MM.1S (cell line): ENCODE data around the gene AGRP.

ENCODE experiments used
- DNase-seq: peaks from one replicate; pipeline ENCODE4 v3.0.0-alpha.2; 2015
- H2AFZ ChIP-seq: fragments of 300-600 bp; sonication (generic); 2 replicates; pipeline ENCODE4 v1.6.0; 2016; ENCODE audit warnings: antibody characterized with exemption, low read length
- H3F3A ChIP-seq: fragments of 300-600 bp; sonication (generic); 2 replicates; pipeline ENCODE4 v1.6.1; 2016; ENCODE audit warnings: mild to moderate bottlenecking, antibody characterized with exemption, low read length, moderate library complexity, mixed read lengths; ENCODE audit not compliant: insufficient read depth
- H3K27ac ChIP-seq: fragments of 300-600 bp; sonication (generic); 2 replicates; pipeline ENCODE4 v1.5.1; 2016; ENCODE audit warnings: mild to moderate bottlenecking, low read length
- H3K27me3 ChIP-seq: fragments of 300-600 bp; sonication (generic); replicated peaks from 2 replicates; pipeline ENCODE4 v1.6.0; 2016; ENCODE audit warnings: low read length; ENCODE audit not compliant: insufficient read depth
- H3K36me3 ChIP-seq: fragments of 300-600 bp; sonication (generic); replicated peaks from 2 replicates; pipeline ENCODE4 v1.6.1; 2016; ENCODE audit warnings: mild to moderate bottlenecking, low read length, mixed read lengths; ENCODE audit not compliant: insufficient read depth
- H3K4me1 ChIP-seq: fragments of 300-600 bp; sonication (generic); 2 replicates; pipeline ENCODE4 v1.6.1; 2016; ENCODE audit warnings: low read length, mixed read lengths
- H3K4me2 ChIP-seq: fragments of 300-600 bp; sonication (generic); 2 replicates; pipeline ENCODE4 v1.6.0; 2016; ENCODE audit warnings: low read depth, low read length
- H3K4me3 ChIP-seq: fragments of 300-600 bp; sonication (generic); 2 replicates; pipeline ENCODE4 v1.5.1; 2016; ENCODE audit warnings: low read length, mixed read lengths
- H3K79me2 ChIP-seq: fragments of 300-600 bp; sonication (generic); 2 replicates; pipeline ENCODE4 v1.6.1; 2016; ENCODE audit warnings: mixed run types, low read length, mixed read lengths
- H3K9ac ChIP-seq: fragments of 300-600 bp; sonication (generic); 2 replicates; pipeline ENCODE4 v1.6.1; 2016; ENCODE audit warnings: low read length, mixed read lengths
- H3K9me2 ChIP-seq: fragments of 300-600 bp; sonication (generic); replicated peaks from 2 replicates; pipeline ENCODE4 v1.6.1; 2016; ENCODE audit warnings: mild to moderate bottlenecking, low read length, mixed read lengths; ENCODE audit not compliant: insufficient read depth
- H3K9me3 ChIP-seq: fragments of 300-600 bp; sonication (generic); replicated peaks from 2 replicates; pipeline ENCODE4 v1.6.1; 2016; ENCODE audit warnings: mild to moderate bottlenecking, low read length, mixed read lengths; ENCODE audit not compliant: insufficient read depth
- H4K20me1 ChIP-seq: fragments of 300-600 bp; sonication (generic); 2 replicates; pipeline ENCODE4 v1.6.1; 2016; ENCODE audit warnings: mild to moderate bottlenecking, low read length, moderate library complexity, mixed read lengths; ENCODE audit not compliant: insufficient read depth
- EZH2 ChIP-seq: fragments of 300-600 bp; sonication (generic); optimal IDR thresholded peaks from 2 replicates; pipeline ENCODE3; 2017; ENCODE audit warnings: low read depth, mild to moderate bottlenecking, antibody characterized with exemption, low read length, mixed read lengths
- EZH2phosphoT487 ChIP-seq: fragments of 300-600 bp; sonication (generic); IDR thresholded peaks from 2 replicates; pipeline ENCODE4 v1.6.1; 2018; ENCODE audit warnings: antibody characterized with exemption, low read length
- TF ChIP-seq, protein P1 (sequence below): fragments of 300-600 bp; sonication (generic); IDR thresholded peaks from 2 replicates; pipeline ENCODE4 v1.5.1; 2016; ENCODE audit warnings: antibody characterized with exemption, low read length, mixed read lengths

AGRP gene

GRCh38 chr16:67442581-67443255 is 40.6 kb downstream of the AGRP start:
- Histone ChIP-seq H3K9me3 (no peaks in the 10 kb centered on the region), H3K36me3 (no peaks in the 10 kb centered on the region), H3F3A (no peaks in the 10 kb centered on the region), H3K4me2 (no peak overlapping the region), H4K20me1 (0 out of 2 replicates have a peak, but pooled peaks cover 2% of the 10 kb centered on the region), H3K79me2 (peaks cover 22% of the 10 kb centered on the region), H3K9me2 (no peaks in the 10 kb centered on the region), H3K27me3 (no peaks in the 10 kb centered on the region), H3K9ac (no peak overlapping the region), H3K4me1 (no peaks in the 10 kb centered on the region), H3K4me3 (no peak overlapping the region), H2AFZ (no peak overlapping the region), H3K27ac (no peak overlapping the region)
- no peak for DNase-seq
- TF ChIP-seq EZH2phosphoT487 = no peak

DNA sequence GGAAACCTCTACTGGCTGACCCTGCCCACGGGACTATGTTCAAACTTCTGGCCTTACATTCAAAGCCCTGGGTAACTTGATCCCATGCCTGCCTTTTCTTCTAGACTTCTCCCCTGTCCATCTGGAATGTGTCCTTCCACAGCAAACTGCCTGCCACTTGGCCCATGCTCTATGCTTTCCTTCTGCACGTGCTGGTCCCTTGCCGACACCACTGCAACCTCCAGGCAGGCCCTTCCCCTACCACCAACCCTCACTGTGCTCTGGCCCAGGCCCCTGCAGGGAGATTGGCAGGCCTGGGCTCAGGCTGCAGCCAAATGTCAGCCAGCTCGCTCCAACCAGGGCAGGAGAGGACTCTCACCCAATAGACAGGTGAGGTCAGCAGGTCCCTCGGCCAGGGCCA is 41.4 kb downstream of the AGRP start:
- H3K4me3 ChIP-seq = no peak overlapping the region
- no peaks in the 10 kb centered on the region for H3K27me3 ChIP-seq
- H3K4me2 ChIP-seq = no peak overlapping the region
- TF ChIP-seq EZH2phosphoT487 = no peak
- TF ChIP-seq, protein P1, sequence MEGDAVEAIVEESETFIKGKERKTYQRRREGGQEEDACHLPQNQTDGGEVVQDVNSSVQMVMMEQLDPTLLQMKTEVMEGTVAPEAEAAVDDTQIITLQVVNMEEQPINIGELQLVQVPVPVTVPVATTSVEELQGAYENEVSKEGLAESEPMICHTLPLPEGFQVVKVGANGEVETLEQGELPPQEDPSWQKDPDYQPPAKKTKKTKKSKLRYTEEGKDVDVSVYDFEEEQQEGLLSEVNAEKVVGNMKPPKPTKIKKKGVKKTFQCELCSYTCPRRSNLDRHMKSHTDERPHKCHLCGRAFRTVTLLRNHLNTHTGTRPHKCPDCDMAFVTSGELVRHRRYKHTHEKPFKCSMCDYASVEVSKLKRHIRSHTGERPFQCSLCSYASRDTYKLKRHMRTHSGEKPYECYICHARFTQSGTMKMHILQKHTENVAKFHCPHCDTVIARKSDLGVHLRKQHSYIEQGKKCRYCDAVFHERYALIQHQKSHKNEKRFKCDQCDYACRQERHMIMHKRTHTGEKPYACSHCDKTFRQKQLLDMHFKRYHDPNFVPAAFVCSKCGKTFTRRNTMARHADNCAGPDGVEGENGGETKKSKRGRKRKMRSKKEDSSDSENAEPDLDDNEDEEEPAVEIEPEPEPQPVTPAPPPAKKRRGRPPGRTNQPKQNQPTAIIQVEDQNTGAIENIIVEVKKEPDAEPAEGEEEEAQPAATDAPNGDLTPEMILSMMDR = no peak
- no peak for TF ChIP-seq EZH2
- peaks cover 13% of the 10 kb centered on the region for H3K79me2 ChIP-seq
- H3F3A ChIP-seq = no peaks in the 10 kb centered on the region
- no peaks in the 10 kb centered on the region for H3K36me3 ChIP-seq
- DNase-seq = no peak
- H2AFZ ChIP-seq = no peak overlapping the region
- H3K9me3 ChIP-seq = no peaks in the 10 kb centered on the region
- no peak overlapping the region for H3K27ac ChIP-seq
- 0 out of 2 replicates have a peak, but pooled peaks cover 2% of the 10 kb centered on the region for H4K20me1 ChIP-seq
- no peaks in the 10 kb centered on the region for H3K9me2 ChIP-seq
- H3K4me1 ChIP-seq = no peaks in the 10 kb centered on the region
- H3K9ac ChIP-seq = no peak overlapping the region

- no peaks in the 10 kb centered on the region for H3K9me3 ChIP-seq
- no peak overlapping the region for H3K9ac ChIP-seq
- no peaks in the 10 kb centered on the region for H3K36me3 ChIP-seq
- no peak overlapping the region for H2AFZ ChIP-seq
- H3K27me3 ChIP-seq = no peaks in the 10 kb centered on the region
- no peaks in the 10 kb centered on the region for H4K20me1 ChIP-seq
- H3K4me1 ChIP-seq = no peaks in the 10 kb centered on the region
- no peak overlapping the region for H3K4me2 ChIP-seq
- TF ChIP-seq EZH2 (no peak), EZH2phosphoT487 (no peak)
- TF ChIP-seq, protein P1 = no peak
- DNase-seq = no peak
- H3F3A ChIP-seq = no peaks in the 10 kb centered on the region
- no peak overlapping the region for H3K27ac ChIP-seq
- H3K79me2 ChIP-seq = peaks cover 8% of the 10 kb centered on the region; the same call in 1 of the 2 replicates
- H3K4me3 ChIP-seq = no peak overlapping the region
- no peaks in the 10 kb centered on the region for H3K9me2 ChIP-seq
Observed at GRCh38 chr16:67441271-67441753, 42.0 kb downstream of the AGRP start.

DNA sequence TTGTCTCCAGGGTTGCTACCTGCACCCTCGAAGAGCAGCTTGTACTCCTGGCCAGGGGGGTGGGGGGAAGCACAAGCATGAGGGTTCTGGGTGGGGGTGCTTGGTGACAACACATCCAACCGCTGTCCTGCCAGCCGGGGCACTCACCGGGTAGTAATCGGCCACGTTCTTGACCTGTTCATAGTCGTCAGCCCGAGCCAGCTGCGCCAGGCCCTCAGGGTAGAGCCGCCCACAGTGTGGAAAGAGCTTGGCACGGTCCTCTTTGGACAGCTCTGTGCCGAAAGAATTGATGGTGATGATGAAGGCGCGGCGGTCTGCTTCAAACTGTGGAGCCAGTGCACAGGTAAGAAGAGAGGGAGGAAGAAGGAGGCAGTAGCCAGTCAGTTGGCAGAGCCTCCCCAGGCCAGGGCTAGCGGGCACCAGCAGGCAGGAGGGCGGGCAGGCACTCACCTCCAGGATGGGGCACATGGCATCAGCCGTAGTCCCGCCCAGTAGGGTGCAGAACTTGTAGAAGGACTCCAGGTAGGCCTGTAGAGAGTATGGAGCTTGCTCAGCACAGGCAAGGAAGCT is 44.4 kb downstream of the AGRP start:
- H3F3A ChIP-seq = no peaks in the 10 kb centered on the region
- no peak overlapping the region for H2AFZ ChIP-seq
- H3K27me3 ChIP-seq = no peaks in the 10 kb centered on the region
- H3K4me1 ChIP-seq = no peaks in the 10 kb centered on the region
- no peaks in the 10 kb centered on the region for H3K9me2 ChIP-seq
- H3K36me3 ChIP-seq = no peaks in the 10 kb centered on the region
- no peaks in the 10 kb centered on the region for H3K9me3 ChIP-seq
- DNase-seq = no peak
- no peaks in the 10 kb centered on the region for H4K20me1 ChIP-seq
- no peak overlapping the region for H3K9ac ChIP-seq
- H3K4me3 ChIP-seq = no peak overlapping the region
- H3K27ac ChIP-seq = no peak overlapping the region
- H3K79me2 ChIP-seq = no peaks in the 10 kb centered on the region
- no peak for TF ChIP-seq EZH2phosphoT487
- TF ChIP-seq, protein P1 = no peak
- TF ChIP-seq EZH2 = no peak
- H3K4me2 ChIP-seq = no peak overlapping the region
